ENCODE data around the gene ALG8.

The ALG8 gene

GRCh38 chr11:78139422-78140391, at the start of gene ALG8:
Gene ALG8 (minus strand): TSS chr11:78139626. CDS start chr11:78139588, 38 bp downstream.
- DNase-seq (ENCODE audit: extremely low read depth, low read depth): peak; percentile 88
- TF ChIP-seq CTCF (IDR thresholded peaks at IDR 0.05; ENCODE audit: low read depth, low read length): no peak

- peak; percentile 89 for DNase-seq (ENCODE audit: extremely low read depth, low read depth)
- TF ChIP-seq CTCF (IDR thresholded peaks at IDR 0.05; ENCODE audit: low read depth, low read length): no peak
These were observed 49.1 kb upstream of the ALG8 start, which contains the start of the genes KCTD21 and USP35 for GRCh38 chr11:78188286-78189173. Gene KCTD21 (minus strand): TSS chr11:78188626. CDS start chr11:78174554, 14,072 bp downstream. Gene USP35 (plus strand): TSS chr11:78188919. CDS start chr11:78196246, 7,327 bp downstream.

GRCh38 chr11:78187366-78188285, 48.2 kb upstream of the ALG8 start:
- no peak for TF ChIP-seq CTCF (IDR thresholded peaks at IDR 0.05; ENCODE audit: low read depth, low read length)
- no peak for DNase-seq (ENCODE audit: extremely low read depth, low read depth)

- no peak for TF ChIP-seq CTCF (IDR thresholded peaks at IDR 0.05; ENCODE audit: low read depth, low read length)
- no peak for DNase-seq (ENCODE audit: extremely low read depth, low read depth)
These were observed 41.8 kb upstream of the ALG8 start for GRCh38 chr11:78181185-78181584.

GRCh38 chr11:78180751-78181150, 41.3 kb upstream of the ALG8 start:
- no peak for DNase-seq (ENCODE audit: extremely low read depth, low read depth)
- no peak for TF ChIP-seq CTCF (IDR thresholded peaks at IDR 0.05; ENCODE audit: low read depth, low read length)

DNA sequence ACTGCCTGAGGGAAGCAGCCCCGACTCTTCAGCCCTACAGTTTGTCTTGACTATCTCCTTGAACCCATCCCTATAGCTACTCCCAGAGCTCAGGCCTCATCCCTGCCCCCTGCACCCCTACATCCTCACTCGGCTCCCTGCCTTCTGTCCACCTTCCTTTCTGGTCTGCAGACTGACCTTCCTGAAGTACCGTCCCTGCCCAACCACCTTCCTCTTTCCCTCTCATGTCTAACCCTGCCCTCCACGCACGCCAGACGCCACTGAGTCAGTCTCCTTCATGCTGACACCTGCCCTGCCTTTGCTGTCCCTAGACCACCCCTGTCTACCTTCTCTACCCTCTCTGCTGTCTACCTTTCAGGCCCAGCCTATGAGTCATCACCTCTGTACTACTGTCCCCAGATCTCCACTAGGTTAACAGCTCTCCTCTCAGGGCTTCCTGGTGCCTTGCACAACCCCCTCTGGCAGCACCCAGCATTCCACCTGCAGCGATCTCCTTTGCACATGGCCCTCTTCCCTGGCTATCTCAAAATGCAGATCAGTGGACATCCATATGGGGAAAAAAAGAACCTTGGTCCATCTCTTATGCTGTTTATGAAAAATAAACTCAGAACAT, 40.1 kb upstream of the ALG8 start:
- no peak for TF ChIP-seq CTCF (IDR thresholded peaks at IDR 0.05; ENCODE audit: low read depth, low read length)
- DNase-seq (ENCODE audit: extremely low read depth, low read depth): no peak
